Tongue (tissue), 2 donors: ENCODE results near the gene RGS14. TPM values are rescaled to one million over a fixed set of nuclear protein-coding genes. Genes with fewer than 3 reads are reported as not detected.
A peak's percentile ranks its signal among the peaks of the same experiment; 100 is the strongest.
"Not testable (repeated sequence)": the region's sequence is repeated elsewhere in the genome, so short reads cannot be mapped to it uniquely, and the experiment has no call there.

Experiments used
- DNase-seq: peaks from one replicate; pipeline ENCODE4 v3.0.0-alpha.2; 2015
- total RNA-seq: library from RNA; depleted of rRNA; stranded (reverse); fragments of >200 nt; gene quantifications from one replicate; pipeline ENCODE4 v1.2.3, GENCODE V29; 2014

Gene RGS14
- total RNA-seq, 1 donor from 2014 or later = 14.8 TPM

DNA sequence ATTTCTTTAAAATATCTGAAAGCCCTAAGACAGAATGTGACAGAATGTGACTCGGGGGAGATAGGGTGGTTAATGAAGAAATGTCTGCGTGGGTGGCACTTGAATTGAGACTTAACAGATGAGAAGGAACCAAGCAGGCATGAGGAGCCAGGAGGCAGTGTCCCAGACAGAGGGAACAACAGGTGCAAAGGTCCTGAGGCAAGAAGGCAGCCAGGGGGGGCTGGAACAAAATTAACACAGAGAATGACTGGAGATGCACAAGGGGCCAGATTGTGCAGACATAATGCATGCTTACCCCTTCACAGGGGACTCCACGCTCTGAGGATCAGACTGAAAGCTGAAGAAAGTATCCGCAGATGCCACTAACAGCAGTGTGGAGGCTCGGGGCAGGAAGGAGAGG is 8.0 kb upstream of the RGS14 start:
- no peak for DNase-seq

- DNase-seq = no peak
Observed at GRCh38 chr5:177350776-177351391, 6.8 kb upstream of the RGS14 start.

DNA sequence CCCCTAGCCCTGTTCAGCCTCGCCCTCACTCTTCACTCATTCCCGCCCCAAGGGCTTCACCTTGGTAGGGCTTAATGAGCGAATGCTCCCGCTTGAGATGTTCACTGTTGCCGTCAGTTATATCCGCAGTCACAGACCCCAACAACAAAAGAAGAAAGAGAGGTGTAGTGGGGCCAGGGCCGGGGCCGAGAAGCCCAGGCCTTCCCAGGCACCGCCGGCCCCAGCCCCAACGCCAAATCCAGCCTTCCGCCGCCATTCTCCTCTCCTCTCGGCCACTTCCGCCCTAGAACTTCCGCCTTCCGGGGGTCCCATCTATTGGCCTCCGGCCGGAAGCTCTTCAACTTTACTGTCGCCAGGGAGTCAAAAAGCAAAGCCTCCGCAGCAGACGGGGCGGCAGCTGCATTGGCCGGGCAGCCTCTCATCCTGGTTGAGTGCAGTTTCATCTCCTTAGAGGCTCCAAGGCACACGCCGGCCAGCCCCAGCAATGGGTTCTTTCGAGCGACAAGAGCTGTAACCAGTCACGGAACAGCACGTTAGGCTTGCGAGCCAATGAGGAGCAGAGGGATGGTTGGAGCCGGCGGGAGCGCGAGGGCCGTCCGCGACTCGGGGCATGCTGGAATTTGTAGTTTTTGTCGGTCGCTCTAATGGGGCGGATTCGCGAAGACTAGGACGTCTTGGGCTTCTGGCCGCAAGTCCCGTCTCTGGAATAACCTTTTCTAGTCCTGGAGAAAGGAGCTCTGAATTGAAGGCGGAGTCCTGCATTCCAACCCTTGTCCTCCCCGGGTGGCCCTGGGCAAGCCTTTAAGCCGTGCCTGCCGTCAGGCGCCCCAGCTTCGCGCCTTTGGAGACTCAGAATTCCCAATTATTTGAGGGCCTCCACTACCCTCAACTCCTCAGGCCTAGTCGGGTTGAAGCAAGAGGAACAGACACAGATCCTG is 6.1 kb upstream of the RGS14 start, which contains the start of gene LMAN2:
LMAN2 (minus strand) TSS at position 277 of the 938 bp plus-strand sequence; CDS start at position 256, 21 bp downstream.
- peak; percentile 98 for DNase-seq

DNA sequence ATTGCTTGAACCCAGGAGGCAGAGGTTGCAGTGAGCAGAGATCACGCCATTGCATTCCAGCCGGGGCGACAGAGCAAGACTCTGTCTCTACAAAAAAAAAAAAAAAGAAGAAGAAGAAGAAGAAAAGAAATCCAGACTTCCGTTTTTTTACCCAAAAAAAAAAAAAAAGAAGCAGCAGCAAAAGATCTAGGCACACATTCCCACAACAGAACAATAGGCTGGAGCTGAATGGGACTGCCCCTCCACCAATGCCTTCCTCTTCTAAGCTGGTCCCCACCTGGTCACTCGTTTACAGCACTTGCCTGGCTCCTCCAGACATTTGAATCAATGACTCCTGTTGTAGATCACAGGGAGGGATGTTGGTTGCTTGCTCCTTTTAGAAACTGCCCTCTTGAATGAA is 4.6 kb upstream of the RGS14 start:
- no peak for DNase-seq

GRCh38 chr5:177354256-177354655 is 3.5 kb upstream of the RGS14 start:
- no peak for DNase-seq

- DNase-seq = no peak
Observed at GRCh38 chr5:177354711-177355110, 3.0 kb upstream of the RGS14 start.

GRCh38 chr5:177355162-177355867 is 2.4 kb upstream of the RGS14 start:
- no peak for DNase-seq

DNA sequence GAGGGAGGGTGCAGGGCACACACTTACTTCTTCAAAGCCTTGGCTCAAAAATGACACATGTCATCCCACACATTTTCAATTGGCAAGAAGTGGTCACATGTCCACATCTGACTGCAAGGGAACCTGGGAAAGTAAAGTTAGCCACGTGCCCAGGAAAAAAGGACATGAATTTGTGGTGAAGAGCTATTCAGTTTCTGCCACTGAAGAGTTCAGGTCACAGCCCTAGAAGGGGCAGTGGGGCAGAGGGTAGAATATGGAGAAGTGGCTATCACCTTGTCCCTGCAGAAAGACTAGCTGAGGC is 1.9 kb upstream of the RGS14 start:
- no peak for DNase-seq

GRCh38 chr5:177356746-177357145 is 978 bp upstream of the RGS14 start:
- no peak for DNase-seq

DNA sequence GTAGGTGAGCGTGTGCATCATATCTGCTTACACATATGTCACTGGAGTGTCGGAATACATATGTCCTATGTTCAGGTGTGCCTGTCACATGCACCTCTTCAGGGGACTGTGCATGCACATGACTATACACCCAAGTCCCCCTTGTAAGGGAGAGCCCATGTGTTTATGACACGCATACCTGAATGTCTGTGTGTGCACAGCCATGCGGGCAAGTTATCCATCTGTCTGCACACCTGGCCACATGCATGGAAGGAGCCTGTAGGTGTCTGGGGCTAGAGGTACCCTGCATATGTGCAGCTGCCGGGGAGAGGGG is 622 bp upstream of the RGS14 start:
- DNase-seq = no peak

GRCh38 chr5:177358370-177358819 is 671 bp downstream of the RGS14 start:
- no peak for DNase-seq

- DNase-seq = no peak
Observed at GRCh38 chr5:177359451-177359851, 1.7 kb downstream of the RGS14 start.

DNA sequence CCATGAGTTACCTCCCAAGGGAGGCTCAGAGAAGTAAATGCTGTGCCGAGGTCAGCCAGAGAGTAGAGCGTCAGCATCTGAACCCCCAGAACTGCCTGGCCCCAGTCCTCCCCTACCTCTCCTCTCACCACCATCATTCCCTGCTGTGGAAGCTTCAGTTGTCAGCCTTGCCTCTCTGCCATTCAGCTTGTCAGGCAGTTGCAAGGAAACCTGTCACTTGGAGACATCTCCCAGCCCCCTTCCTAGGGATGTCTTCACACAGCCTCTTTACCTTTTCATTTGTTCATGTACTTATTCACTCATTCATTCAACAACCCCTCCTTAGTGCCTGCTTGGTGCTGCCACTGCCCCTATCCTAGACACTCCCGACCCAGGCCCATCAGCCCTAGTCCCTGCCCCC is 2.1 kb downstream of the RGS14 start:
- no peak for DNase-seq

DNA sequence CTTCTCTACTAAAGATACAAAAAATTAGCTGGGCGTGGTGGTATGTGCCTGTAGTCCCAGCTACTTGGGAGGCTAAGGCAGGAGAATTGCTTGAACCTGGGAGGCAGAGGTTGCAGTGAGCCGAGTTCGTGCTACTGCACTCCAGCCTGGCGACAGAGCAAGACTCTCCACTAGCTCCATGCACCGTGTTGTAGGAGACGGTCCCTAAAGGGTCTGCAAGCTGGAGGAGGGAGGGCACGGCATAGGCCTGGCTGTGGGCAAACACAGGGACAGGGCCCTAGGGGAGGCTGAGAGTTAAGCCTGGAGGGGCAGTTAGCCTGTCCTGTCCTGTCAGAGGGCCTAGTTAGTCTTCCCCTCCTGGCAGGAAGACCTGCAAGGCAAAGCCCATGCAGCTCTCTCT is 3.0 kb downstream of the RGS14 start:
- DNase-seq = not testable (repeated sequence)

GRCh38 chr5:177361418-177362291 is 3.9 kb downstream of the RGS14 start:
- no peak for DNase-seq

DNA sequence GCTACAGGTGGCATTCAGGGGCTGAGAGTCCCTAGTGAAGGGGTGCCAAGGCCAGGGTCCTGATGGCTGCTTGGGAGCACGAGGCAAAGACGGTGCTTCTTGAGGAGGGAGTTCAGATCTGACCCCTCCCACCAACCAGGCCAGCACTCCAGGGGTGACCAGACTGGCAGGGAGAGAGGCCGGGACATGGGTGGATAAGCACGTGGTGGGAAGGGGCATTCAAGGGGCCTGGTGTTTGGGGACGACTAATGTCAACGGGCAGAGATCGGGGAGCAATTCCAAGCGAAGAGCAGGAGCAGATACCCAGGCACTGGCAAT is 4.5 kb downstream of the RGS14 start:
- DNase-seq = no peak

DNA sequence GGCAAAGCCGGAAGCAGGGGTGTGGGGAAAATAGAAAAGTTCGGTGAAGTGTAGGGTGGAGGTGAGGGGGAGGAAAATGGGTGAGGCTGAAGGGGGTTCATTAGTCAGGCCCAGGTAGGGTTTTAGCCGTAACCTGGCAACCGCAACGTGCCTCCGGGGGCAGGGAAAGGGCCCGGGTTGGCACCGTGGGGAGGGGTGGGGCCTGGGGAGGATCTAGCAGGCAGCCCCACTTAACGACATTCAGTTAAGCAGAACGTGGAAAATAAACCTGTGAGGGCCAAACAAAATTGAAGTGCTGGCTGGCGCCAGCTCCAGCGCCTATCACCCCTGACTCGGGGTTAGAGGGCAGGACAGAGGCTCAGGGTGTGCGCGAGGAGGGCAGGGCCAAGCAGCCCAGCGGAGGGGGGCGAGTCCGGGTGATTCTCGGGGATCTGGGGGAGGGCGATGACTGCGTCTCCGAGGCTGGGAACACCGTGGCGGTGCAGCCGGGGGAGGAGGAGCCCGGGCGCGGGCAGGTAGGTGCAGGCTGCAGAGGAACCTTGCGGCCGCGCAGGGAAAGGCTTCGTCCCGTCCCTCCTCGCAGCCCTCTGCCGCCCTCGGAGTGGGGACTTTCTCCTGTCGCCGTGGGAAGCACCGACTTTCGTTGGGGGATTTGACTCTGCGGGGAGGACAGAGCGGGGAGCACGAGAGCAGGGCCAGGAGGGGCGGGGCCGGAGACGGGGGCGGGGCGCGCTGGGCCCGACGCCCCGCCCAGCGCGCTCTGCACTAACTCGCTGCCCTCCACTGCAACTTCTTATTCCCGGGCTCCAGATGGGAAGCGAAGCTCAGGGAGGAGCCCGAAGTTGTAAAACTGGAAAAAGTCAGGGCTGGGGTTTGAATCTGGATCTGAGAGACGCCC is 5.1 kb downstream of the RGS14 start:
- DNase-seq = peak; percentile 69

DNA sequence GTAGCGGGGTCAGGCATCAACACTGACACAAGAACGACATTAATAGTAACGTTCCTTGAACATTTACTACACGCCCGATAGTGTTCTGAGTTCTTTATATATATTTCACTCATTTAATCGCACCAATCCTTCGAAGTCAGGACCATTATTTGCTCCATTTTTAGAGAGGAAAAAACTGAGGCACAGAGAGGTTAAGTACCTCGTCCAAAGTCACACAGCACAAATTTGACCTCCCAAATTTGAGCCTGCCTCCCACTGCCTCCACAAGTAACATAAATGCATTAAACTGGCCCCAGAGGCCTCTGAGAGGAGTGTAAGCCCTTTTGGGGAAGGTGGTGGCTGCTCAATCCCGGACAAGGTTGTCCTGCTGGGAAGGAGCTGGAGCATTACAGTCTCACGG is 5.8 kb downstream of the RGS14 start:
- DNase-seq = no peak

- no peak for DNase-seq
Observed at GRCh38 chr5:177364159-177364962, 6.6 kb downstream of the RGS14 start.

DNA sequence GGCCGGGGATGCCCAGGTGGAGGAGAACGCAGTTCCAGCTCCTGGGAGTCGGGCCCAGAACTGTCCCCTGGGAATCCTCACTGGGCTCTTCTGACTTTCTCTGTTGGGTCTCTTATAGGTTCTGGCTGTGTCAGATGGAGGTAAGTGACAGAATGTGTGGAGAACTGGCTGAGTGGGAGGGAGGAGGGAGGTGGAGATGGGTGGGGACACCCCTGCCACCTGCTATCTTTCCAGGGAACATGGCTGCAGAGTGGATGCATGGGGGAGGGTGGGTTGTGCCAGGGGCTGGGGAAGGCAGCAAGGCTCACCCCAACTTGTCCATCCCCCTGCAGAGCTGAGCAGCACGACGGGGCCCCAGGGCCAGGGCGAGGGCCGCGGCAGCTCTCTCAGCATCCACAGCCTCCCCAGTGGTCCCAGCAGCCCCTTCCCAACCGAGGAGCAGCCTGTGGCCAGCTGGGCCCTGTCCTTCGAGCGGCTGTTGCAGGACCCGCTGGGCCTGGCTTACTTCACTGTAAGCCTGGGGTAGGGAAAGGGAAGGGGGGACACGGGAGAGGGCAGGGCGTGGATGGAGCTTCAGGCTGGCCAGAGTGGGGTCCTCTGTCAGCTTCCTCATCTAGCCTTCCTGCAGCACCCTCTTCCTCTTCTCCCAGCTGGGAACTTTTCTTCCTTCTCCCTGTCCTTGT is 8.3 kb downstream of the RGS14 start:
- DNase-seq = no peak
